HepG2 (cell line): ENCODE data around the gene CAB39. TPM values are rescaled to one million over a fixed set of nuclear protein-coding genes. Genes with fewer than 3 reads are reported as not detected.

Experiments used
- GTF2F1 ChIP-seq: fragments of 150-350 bp; IDR thresholded peaks from 2 replicates; pipeline ENCODE4 v1.6.1; 2014; ENCODE audit warnings: low read length
- JDP2 ChIP-seq: sonication (generic); formaldehyde crosslinking; IDR thresholded peaks from 2 replicates; pipeline ENCODE4 v1.8.1; 2022; ENCODE audit warnings: missing genetic modification reagents, borderline replicate concordance
- MATR3 ChIP-seq: sonication (generic); formaldehyde crosslinking; IDR thresholded peaks from 2 replicates; pipeline ENCODE4 v1.4.0; 2020; ENCODE audit warnings: missing genetic modification reagents
- MED1 ChIP-seq: sonication (generic); formaldehyde crosslinking; IDR thresholded peaks from 2 replicates; pipeline ENCODE4 v1.4.0; 2020; ENCODE audit warnings: missing genetic modification reagents
- NFKB2 ChIP-seq: sonication (generic); formaldehyde crosslinking; IDR thresholded peaks from 2 replicates; pipeline ENCODE4 v1.4.0; 2020; ENCODE audit warnings: missing genetic modification reagents, borderline replicate concordance
- SIN3B ChIP-seq: fragments of 150-350 bp; IDR thresholded peaks from 2 replicates; pipeline ENCODE4 v1.6.1; 2014; ENCODE audit warnings: low read length
- TRIM24 ChIP-seq: sonication (generic); formaldehyde crosslinking; IDR thresholded peaks from 2 replicates; pipeline ENCODE4 v1.8.0; 2022; ENCODE audit warnings: mild to moderate bottlenecking, missing genetic modification reagents
- polyA plus RNA-seq, 8 experiments: library from polyadenylated mRNA; depleted of rRNA in 3 of 8; stranded (reverse) in 7 of 8; unstranded in 1 of 8; fragments of >200 nt; fragmentation: Illumina TruSeq in 4 of 8; extraction: Trizol in 4 of 8; gene quantifications; 2 replicates each; pipeline versions ENCODE4 v1.2.1 to v1.2.3, GENCODE V29; 2011 to 2016; ENCODE audit warnings: low read depth in 4 of 8, missing spikeins in 1 of 8, mixed read lengths in 1 of 8; ENCODE audit not compliant: insufficient read depth in 1 of 8
- total RNA-seq, 5 experiments: library from RNA; depleted of rRNA; stranded (reverse); fragments of >200 nt; fragmentation: Illumina TruSeq; extraction: Trizol; gene quantifications; 2 replicates each; pipeline ENCODE4 v1.2.3, GENCODE V29; 2016; ENCODE audit warnings: low read depth in 1 of 5
- TF ChIP-seq, protein P1 (sequence below): sonication (generic); formaldehyde crosslinking; IDR thresholded peaks from 2 replicates; pipeline ENCODE4 v1.4.0; 2020; ENCODE audit warnings: low read depth, missing genetic modification reagents
- TF ChIP-seq, protein P2 (sequence below): fragments of 450-650 bp; IDR thresholded peaks from 2 replicates; pipeline ENCODE4 v1.6.1; 2017
- TF ChIP-seq, protein P3 (sequence below): sonication (generic); formaldehyde crosslinking; IDR thresholded peaks from 2 replicates; pipeline ENCODE4 v1.4.0; 2020; ENCODE audit warnings: missing genetic modification reagents, borderline replicate concordance
- TF ChIP-seq, protein P4 (sequence below): sonication (generic); formaldehyde crosslinking; IDR thresholded peaks from 2 replicates; pipeline ENCODE4 v1.4.0; 2020; ENCODE audit warnings: mild to moderate bottlenecking, missing genetic modification reagents
- TF ChIP-seq, protein P5 (sequence below): sonication (generic); formaldehyde crosslinking; IDR thresholded peaks from 2 replicates; pipeline ENCODE4 v1.8.0; 2022; ENCODE audit warnings: missing genetic modification reagents, mild to moderate bottlenecking, inconsistent platforms, borderline replicate concordance
- TF ChIP-seq, protein P6 (sequence below): sonication (generic); formaldehyde crosslinking; IDR thresholded peaks from 2 replicates; pipeline ENCODE4 v1.4.0; 2020; ENCODE audit warnings: mild to moderate bottlenecking, missing genetic modification reagents
- TF ChIP-seq, protein P7 (sequence below): IDR thresholded peaks from 2 replicates; pipeline ENCODE4 v1.6.1; 2016; ENCODE audit warnings: missing biosample characterization, missing genetic modification reagents, low read depth
- TF ChIP-seq, protein P8 (sequence below): sonication (generic); formaldehyde crosslinking; IDR thresholded peaks from 2 replicates; pipeline ENCODE4 v1.4.0; 2020; ENCODE audit warnings: missing genetic modification reagents

CAB39 gene
- total and polyA plus RNA-seq, 2 of the 13 experiments (the other 11 are each of a cell fraction or from before 2014, with no cell fraction given), result 19.3 to 45.3 TPM

DNA sequence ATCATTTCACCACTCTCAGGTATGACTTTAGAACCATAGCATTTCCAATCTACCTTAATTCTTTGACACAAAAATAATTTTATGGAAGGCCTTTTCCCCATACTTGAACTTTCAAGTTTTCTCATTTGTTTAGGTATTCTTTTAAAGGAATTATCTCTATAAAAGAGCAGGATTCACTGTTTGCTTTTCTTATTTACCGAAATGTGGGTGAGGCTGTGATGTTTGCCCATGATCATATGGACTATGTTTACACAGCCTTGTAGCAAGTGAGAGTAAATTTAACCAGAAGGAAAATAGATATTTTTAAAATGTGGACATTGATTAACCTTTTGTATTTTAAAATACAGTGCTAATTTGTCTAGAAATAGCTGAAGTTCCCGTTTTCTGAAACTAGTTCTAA is 26.3 kb downstream of the CAB39 start (continued):
- TF ChIP-seq, protein P1, sequence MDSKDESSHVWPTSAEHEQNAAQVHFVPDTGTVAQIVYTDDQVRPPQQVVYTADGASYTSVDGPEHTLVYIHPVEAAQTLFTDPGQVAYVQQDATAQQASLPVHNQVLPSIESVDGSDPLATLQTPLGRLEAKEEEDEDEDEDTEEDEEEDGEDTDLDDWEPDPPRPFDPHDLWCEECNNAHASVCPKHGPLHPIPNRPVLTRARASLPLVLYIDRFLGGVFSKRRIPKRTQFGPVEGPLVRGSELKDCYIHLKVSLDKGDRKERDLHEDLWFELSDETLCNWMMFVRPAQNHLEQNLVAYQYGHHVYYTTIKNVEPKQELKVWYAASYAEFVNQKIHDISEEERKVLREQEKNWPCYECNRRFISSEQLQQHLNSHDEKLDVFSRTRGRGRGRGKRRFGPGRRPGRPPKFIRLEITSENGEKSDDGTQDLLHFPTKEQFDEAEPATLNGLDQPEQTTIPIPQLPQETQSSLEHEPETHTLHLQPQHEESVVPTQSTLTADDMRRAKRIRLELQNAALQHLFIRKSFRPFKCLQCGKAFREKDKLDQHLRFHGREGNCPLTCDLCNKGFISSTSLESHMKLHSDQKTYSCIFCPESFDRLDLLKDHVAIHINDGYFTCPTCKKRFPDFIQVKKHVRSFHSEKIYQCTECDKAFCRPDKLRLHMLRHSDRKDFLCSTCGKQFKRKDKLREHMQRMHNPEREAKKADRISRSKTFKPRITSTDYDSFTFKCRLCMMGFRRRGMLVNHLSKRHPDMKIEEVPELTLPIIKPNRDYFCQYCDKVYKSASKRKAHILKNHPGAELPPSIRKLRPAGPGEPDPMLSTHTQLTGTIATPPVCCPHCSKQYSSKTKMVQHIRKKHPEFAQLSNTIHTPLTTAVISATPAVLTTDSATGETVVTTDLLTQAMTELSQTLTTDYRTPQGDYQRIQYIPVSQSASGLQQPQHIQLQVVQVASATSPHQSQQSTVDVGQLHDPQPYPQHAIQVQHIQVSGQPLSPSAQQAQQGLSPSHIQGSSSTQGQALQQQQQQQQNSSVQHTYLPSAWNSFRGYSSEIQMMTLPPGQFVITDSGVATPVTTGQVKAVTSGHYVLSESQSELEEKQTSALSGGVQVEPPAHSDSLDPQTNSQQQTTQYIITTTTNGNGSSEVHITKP (CRISPR knock-in tag), result no peak
- TF ChIP-seq TRIM24 (no peak), GTF2F1 (no peak), MATR3 (CRISPR knock-in tag) (no peak), NFKB2 (CRISPR knock-in tag) (no peak), MED1 (CRISPR knock-in tag) (peak; percentile 76), SIN3B (no peak), JDP2 (no peak; the same call in 1 of the 2 replicates)
- TF ChIP-seq, protein P2, sequence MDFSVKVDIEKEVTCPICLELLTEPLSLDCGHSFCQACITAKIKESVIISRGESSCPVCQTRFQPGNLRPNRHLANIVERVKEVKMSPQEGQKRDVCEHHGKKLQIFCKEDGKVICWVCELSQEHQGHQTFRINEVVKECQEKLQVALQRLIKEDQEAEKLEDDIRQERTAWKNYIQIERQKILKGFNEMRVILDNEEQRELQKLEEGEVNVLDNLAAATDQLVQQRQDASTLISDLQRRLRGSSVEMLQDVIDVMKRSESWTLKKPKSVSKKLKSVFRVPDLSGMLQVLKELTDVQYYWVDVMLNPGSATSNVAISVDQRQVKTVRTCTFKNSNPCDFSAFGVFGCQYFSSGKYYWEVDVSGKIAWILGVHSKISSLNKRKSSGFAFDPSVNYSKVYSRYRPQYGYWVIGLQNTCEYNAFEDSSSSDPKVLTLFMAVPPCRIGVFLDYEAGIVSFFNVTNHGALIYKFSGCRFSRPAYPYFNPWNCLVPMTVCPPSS, result no peak
- TF ChIP-seq, protein P3, sequence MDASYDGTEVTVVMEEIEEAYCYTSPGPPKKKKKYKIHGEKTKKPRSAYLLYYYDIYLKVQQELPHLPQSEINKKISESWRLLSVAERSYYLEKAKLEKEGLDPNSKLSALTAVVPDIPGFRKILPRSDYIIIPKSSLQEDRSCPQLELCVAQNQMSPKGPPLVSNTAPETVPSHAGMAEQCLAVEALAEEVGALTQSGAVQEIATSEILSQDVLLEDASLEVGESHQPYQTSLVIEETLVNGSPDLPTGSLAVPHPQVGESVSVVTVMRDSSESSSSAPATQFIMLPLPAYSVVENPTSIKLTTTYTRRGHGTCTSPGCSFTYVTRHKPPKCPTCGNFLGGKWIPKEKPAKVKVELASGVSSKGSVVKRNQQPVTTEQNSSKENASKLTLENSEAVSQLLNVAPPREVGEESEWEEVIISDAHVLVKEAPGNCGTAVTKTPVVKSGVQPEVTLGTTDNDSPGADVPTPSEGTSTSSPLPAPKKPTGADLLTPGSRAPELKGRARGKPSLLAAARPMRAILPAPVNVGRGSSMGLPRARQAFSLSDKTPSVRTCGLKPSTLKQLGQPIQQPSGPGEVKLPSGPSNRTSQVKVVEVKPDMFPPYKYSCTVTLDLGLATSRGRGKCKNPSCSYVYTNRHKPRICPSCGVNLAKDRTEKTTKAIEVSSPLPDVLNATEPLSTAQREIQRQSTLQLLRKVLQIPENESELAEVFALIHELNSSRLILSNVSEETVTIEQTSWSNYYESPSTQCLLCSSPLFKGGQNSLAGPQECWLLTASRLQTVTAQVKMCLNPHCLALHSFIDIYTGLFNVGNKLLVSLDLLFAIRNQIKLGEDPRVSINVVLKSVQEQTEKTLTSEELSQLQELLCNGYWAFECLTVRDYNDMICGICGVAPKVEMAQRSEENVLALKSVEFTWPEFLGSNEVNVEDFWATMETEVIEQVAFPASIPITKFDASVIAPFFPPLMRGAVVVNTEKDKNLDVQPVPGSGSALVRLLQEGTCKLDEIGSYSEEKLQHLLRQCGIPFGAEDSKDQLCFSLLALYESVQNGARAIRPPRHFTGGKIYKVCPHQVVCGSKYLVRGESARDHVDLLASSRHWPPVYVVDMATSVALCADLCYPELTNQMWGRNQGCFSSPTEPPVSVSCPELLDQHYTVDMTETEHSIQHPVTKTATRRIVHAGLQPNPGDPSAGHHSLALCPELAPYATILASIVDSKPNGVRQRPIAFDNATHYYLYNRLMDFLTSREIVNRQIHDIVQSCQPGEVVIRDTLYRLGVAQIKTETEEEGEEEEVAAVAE (CRISPR knock-in tag), result no peak
- TF ChIP-seq, protein P4, sequence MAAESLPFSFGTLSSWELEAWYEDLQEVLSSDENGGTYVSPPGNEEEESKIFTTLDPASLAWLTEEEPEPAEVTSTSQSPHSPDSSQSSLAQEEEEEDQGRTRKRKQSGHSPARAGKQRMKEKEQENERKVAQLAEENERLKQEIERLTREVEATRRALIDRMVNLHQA (CRISPR knock-in tag), result no peak
- TF ChIP-seq, protein P5, sequence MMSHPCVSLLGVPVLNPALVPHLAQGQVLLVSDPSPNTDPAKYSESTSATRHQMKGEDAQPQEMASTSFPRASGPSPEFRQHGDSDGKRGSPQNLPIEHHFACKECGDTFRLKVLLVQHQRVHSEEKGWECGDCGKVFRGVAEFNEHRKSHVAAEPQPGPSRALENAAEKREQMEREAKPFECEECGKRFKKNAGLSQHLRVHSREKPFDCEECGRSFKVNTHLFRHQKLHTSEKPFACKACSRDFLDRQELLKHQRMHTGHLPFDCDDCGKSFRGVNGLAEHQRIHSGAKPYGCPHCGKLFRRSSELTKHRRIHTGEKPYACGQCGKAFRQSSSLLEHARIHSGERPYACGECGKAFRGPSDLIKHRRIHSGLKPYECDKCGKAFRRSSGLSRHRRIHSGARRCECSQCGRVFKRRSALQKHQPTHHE (CRISPR knock-in tag), result no peak
- TF ChIP-seq, protein P6, sequence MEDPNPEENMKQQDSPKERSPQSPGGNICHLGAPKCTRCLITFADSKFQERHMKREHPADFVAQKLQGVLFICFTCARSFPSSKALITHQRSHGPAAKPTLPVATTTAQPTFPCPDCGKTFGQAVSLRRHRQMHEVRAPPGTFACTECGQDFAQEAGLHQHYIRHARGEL (CRISPR knock-in tag), result no peak
- TF ChIP-seq, protein P7, sequence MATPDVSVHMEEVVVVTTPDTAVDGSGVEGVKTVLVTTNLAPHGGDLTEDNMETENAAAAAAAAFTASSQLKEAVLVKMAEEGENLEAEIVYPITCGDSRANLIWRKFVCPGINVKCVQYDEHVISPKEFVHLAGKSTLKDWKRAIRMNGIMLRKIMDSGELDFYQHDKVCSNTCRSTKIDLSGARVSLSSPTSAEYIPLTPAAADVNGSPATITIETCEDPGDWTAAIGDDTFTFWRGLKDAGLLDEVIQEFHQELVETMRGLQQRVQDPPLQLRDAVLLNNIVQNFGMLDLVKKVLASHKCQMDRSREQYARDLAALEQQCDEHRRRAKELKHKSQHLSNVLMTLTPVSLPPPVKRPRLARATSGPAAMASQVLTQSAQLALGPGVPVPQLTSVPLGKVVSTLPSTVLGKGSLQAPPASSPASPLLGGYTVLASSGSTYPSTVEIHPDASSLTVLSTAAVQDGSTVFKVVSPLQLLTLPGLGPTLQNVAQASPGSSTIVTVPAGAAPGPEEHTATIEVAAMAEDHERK (CRISPR knock-in tag), result no peak
- TF ChIP-seq, protein P8, sequence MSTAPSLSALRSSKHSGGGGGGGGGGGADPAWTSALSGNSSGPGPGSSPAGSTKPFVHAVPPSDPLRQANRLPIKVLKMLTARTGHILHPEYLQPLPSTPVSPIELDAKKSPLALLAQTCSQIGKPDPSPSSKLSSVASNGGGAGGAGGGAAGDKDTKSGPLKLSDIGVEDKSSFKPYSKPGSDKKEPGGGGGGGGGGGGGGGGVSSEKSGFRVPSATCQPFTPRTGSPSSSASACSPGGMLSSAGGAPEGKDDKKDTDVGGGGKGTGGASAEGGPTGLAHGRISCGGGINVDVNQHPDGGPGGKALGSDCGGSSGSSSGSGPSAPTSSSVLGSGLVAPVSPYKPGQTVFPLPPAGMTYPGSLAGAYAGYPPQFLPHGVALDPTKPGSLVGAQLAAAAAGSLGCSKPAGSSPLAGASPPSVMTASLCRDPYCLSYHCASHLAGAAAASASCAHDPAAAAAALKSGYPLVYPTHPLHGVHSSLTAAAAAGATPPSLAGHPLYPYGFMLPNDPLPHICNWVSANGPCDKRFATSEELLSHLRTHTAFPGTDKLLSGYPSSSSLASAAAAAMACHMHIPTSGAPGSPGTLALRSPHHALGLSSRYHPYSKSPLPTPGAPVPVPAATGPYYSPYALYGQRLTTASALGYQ (CRISPR knock-in tag), result peak; percentile 96
